GM23338 (cell line): ENCODE measurements around the gene ZEB1. TPM values are rescaled to one million over a fixed set of nuclear protein-coding genes. Genes with fewer than 3 reads are reported as not detected.

Experiments used
- ATAC-seq: fragments of 200-7000 bp; cut with Tn5 transposase; 3 replicates; pipeline ENCODE4 v1.9.1; 2020
- DNase-seq: peaks from one replicate; pipeline ENCODE4 v3.0.0-alpha.2; 2015; ENCODE audit warnings: low spot score
- H2AFZ ChIP-seq: fragments of 200-600 bp; sonication (generic); 2 replicates; pipeline ENCODE4 v1.8.0; 2016; ENCODE audit warnings: antibody characterized with exemption, mild to moderate bottlenecking, moderate library complexity
- H3F3A ChIP-seq: fragments of 200-600 bp; sonication (generic); replicated peaks from 2 replicates; pipeline ENCODE4 v1.8.0; 2017; ENCODE audit warnings: antibody characterized with exemption, mixed run types, low read depth
- H3K27ac ChIP-seq: fragments of 200-600 bp; sonication (generic); 2 replicates; pipeline ENCODE4 v1.6.1; 2016; ENCODE audit warnings: low read depth
- H3K27me3 ChIP-seq: fragments of 200-600 bp; sonication (generic); 2 replicates; pipeline ENCODE4 v1.8.0; 2016; ENCODE audit warnings: mild to moderate bottlenecking, mixed run types, moderate library complexity; ENCODE audit not compliant: insufficient read depth
- H3K36me3 ChIP-seq: fragments of 200-600 bp; sonication (generic); 2 replicates; pipeline ENCODE4 v1.8.0; 2016; ENCODE audit warnings: mild to moderate bottlenecking; ENCODE audit not compliant: insufficient read depth
- H3K4me1 ChIP-seq: fragments of 200-600 bp; sonication (generic); 2 replicates; pipeline ENCODE4 v1.8.0; 2016; ENCODE audit warnings: mild to moderate bottlenecking, moderate library complexity; ENCODE audit not compliant: insufficient read depth
- H3K4me2 ChIP-seq: fragments of 200-600 bp; sonication (generic); 2 replicates; pipeline ENCODE4 v1.7.1; 2017; ENCODE audit warnings: mixed run types
- H3K4me3 ChIP-seq: fragments of 200-600 bp; sonication (generic); 2 replicates; pipeline ENCODE4 v1.6.1; 2016; ENCODE audit warnings: mixed run types
- H3K79me2 ChIP-seq: fragments of 200-600 bp; sonication (generic); replicated peaks from 2 replicates; pipeline ENCODE4 v1.8.0; 2017; ENCODE audit warnings: mild to moderate bottlenecking; ENCODE audit not compliant: insufficient read depth
- H3K9me2 ChIP-seq: fragments of 200-600 bp; sonication (generic); 2 replicates; pipeline ENCODE4 v1.8.0; 2017; ENCODE audit not compliant: insufficient read depth
- H4K20me1 ChIP-seq: fragments of 200-600 bp; sonication (generic); replicated peaks from 2 replicates; pipeline ENCODE4 v1.8.0; 2017; ENCODE audit warnings: mild to moderate bottlenecking; ENCODE audit not compliant: insufficient read depth
- H3K27ac Mint-ChIP-seq: 2 replicates; pipeline ENCODE4 v1.8.0; 2020; ENCODE audit warnings: inconsistent platforms, mild to moderate bottlenecking, moderate library complexity, mixed read lengths
- H3K27me3 Mint-ChIP-seq: 3 replicates; pipeline ENCODE4 v1.8.0; 2022; ENCODE audit warnings: low read depth, mild to moderate bottlenecking, moderate library complexity, mixed read lengths, inconsistent platforms; ENCODE audit not compliant: insufficient read depth, poor library complexity
- H3K36me3 Mint-ChIP-seq: 3 replicates; pipeline ENCODE4 v1.8.0; 2021; ENCODE audit warnings: low read depth, mild to moderate bottlenecking, inconsistent platforms, moderate library complexity, mixed read lengths
- H3K4me1 Mint-ChIP-seq: 3 replicates; pipeline ENCODE4 v1.8.0; 2020; ENCODE audit warnings: mild to moderate bottlenecking, inconsistent platforms, mixed read lengths
- H3K4me3 Mint-ChIP-seq: 3 replicates; pipeline ENCODE4 v1.8.0; 2021; ENCODE audit warnings: moderate library complexity, mild to moderate bottlenecking, inconsistent platforms, mixed read lengths
- H3K9me3 Mint-ChIP-seq: 3 replicates; pipeline ENCODE4 v1.8.0; 2020; ENCODE audit warnings: moderate library complexity, mild to moderate bottlenecking, inconsistent platforms, mixed read lengths
- EZH2 ChIP-seq: fragments of 200-600 bp; sonication (generic); IDR thresholded peaks from one replicate; pipeline ENCODE4 v1.8.0; 2017; ENCODE audit warnings: antibody characterized with exemption, mild to moderate bottlenecking, low read depth; ENCODE audit not compliant: unreplicated experiment
- ZNF114 ChIP-seq: fragments of 250-450 bp; sonication (Bioruptor Pico); IDR thresholded peaks from 2 replicates; pipeline ENCODE4 v1.5.0; 2020; ENCODE audit warnings: mild to moderate bottlenecking, moderate library complexity
- ZNF331 ChIP-seq: fragments of 250-450 bp; sonication (Bioruptor Pico); IDR thresholded peaks from 2 replicates; pipeline ENCODE4 v1.5.0; 2020; ENCODE audit warnings: low read depth, mild to moderate bottlenecking, moderate library complexity
- ZNF462 ChIP-seq: fragments of 250-450 bp; sonication (Bioruptor Pico); IDR thresholded peaks from 2 replicates; pipeline ENCODE4 v1.5.0; 2020; ENCODE audit warnings: mild to moderate bottlenecking, moderate library complexity
- polyA plus RNA-seq: library from polyadenylated mRNA; unstranded; fragments of >200 nt; fragmentation: Nextera tagmentation; extraction: Ambion mirVana; gene quantifications from 2 replicates; pipeline ENCODE4 v1.2.1, GENCODE V29; 2016
- total RNA-seq: library from RNA; depleted of rRNA; stranded (reverse); fragments of >200 nt; shearing (Covaris generic); gene quantifications from 2 replicates; pipeline ENCODE4 v1.2.3, GENCODE V29; 2014
- TF ChIP-seq, protein P1 (sequence below): IDR thresholded peaks from one replicate; pipeline ENCODE4 v1.6.1; 2018; ENCODE audit warnings: antibody characterized with exemption; ENCODE audit not compliant: unreplicated experiment

Gene ZEB1
- total and polyA plus RNA-seq, 2 experiments from 2014 or later = 0.16 to 0.45 TPM

DNA sequence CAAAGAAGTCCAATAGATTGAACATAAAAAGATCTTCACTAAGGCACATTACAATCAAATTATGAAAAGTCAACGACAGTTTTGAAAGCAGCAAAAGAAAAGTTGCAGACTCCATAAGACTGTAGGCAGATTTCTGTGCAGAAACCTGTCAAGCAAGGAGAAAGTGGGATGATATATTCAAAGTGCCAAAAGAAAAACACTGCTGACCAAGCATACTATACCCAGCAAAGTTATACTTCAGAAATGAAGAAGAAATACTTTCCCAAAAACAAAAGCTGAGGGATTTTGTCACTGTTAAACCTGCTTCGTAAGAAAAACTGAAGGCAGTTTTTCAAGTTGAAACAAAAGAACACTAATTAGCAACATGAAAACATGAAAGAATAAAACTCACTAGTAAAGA lies 145.5 kb downstream of the ZEB1 start:
- Histone ChIP-seq H3K79me2 (no peaks in the 10 kb centered on the region), H3K4me3 (no peak overlapping the region), H3K9me2 (no peaks in the 10 kb centered on the region), H4K20me1 (no peaks in the 10 kb centered on the region), H3K27ac (no peak overlapping the region), H3K27me3 (no peaks in the 10 kb centered on the region), H3F3A (no peaks in the 10 kb centered on the region), H2AFZ (no peak overlapping the region), H3K36me3 (no peaks in the 10 kb centered on the region), H3K4me1 (no peaks in the 10 kb centered on the region), H3K4me2 (no peak overlapping the region)
- peaks cover 20% of the 10 kb centered on the region for H3K9me3 Mint-ChIP-seq
- no peak overlapping the region for H3K4me3 Mint-ChIP-seq
- peaks cover 3% of the 10 kb centered on the region; the same call in 1 of the 3 replicates for H3K4me1 Mint-ChIP-seq
- peaks cover 12% of the 10 kb centered on the region for H3K36me3 Mint-ChIP-seq
- H3K27ac Mint-ChIP-seq = no peak overlapping the region
- TF ChIP-seq EZH2 (no peak), ZNF462 (CRISPR knock-in tag) (no peak), ZNF331 (CRISPR knock-in tag) (no peak), ZNF114 (no peak)
- TF ChIP-seq, protein P1, sequence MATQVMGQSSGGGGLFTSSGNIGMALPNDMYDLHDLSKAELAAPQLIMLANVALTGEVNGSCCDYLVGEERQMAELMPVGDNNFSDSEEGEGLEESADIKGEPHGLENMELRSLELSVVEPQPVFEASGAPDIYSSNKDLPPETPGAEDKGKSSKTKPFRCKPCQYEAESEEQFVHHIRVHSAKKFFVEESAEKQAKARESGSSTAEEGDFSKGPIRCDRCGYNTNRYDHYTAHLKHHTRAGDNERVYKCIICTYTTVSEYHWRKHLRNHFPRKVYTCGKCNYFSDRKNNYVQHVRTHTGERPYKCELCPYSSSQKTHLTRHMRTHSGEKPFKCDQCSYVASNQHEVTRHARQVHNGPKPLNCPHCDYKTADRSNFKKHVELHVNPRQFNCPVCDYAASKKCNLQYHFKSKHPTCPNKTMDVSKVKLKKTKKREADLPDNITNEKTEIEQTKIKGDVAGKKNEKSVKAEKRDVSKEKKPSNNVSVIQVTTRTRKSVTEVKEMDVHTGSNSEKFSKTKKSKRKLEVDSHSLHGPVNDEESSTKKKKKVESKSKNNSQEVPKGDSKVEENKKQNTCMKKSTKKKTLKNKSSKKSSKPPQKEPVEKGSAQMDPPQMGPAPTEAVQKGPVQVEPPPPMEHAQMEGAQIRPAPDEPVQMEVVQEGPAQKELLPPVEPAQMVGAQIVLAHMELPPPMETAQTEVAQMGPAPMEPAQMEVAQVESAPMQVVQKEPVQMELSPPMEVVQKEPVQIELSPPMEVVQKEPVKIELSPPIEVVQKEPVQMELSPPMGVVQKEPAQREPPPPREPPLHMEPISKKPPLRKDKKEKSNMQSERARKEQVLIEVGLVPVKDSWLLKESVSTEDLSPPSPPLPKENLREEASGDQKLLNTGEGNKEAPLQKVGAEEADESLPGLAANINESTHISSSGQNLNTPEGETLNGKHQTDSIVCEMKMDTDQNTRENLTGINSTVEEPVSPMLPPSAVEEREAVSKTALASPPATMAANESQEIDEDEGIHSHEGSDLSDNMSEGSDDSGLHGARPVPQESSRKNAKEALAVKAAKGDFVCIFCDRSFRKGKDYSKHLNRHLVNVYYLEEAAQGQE = no peak
- peaks cover 4% of the 10 kb centered on the region for H3K27me3 Mint-ChIP-seq
- no peak for ATAC-seq
- no peak for DNase-seq
